Measurements from ENCODE around the gene TBX19. TPM values are rescaled to one million over a fixed set of nuclear protein-coding genes. Genes with fewer than 3 reads are reported as not detected.

TBX19 gene
- total RNA-seq (1 to 10 TPM in 3 of 5 donors, not detected in 2; 1.3 to 2.9 (median 1.8) TPM), polyA plus RNA-seq (1 to 10 TPM in 1 of 3 donors, under 1 TPM in 2; 0.61 to 1.1 (median 0.62) TPM)
- long read RNA-seq, donor 1 = 0 reads
- long read RNA-seq, donor 2, partial matches to known transcripts = 0 of 2 reads
- long read RNA-seq, donor 2, other reads (novel, unspliced or antisense) = 0 of 2 reads
- long read RNA-seq, donor 3 = 0 reads
- long read RNA-seq, donor 4 = 0 reads
- long read RNA-seq, donor 5 = 0 reads
- long read RNA-seq, donor 6 = 0 reads
- long read RNA-seq, donor 7 = 0 reads
- long read RNA-seq, donor 8, partial matches to known transcripts = 0 of 1 reads
- long read RNA-seq, donor 8, other reads (novel, unspliced or antisense) = 0 of 1 reads
- long read RNA-seq, donor 9 = 0 reads
- long read RNA-seq, donor 10 = 0 reads

DNA sequence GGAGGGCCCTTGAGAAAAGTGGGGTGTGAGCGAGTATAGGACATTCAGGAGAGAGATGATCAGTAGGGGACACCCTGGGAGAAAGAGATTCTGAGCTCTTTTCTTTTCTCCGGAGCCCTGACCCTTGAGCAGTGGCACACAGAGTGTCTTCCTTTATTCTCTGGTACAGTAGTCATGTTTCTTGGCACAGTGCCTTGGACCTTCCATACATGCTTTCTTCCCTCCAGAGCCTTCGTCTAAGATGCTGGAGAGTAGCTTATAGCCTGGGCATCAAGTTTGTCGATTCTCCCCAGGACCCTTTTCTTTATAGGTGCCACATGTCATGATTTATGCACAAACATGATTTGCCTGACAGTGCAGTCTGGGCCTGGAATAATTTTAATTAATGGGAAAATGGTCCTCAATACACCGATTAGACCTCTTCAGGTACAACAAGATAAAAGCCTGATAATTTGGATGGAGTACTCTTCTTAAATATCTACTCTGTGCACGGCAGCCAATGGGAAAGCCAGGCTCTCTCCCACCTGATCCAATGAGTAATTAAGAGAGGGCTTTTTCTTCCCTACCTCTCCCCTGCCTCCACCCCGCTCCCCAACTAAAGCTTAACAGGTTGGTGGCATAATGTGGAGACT lies at the start of gene TBX19:
Gene TBX19 (plus strand): TSS at position 582 of the 632 bp plus-strand sequence. CDS start 214 bp downstream, outside the sequence.
- intact Hi-C loops (cut with DNase I; ENCODE audit: low total_unique reads) = no loop called here
- no peaks in the 10 kb centered on the region for H3K36me3 ChIP-seq
- no peak within 1 kb of the TSS for H3K4me3 ChIP-seq
- no peak for DNase-seq
- no peaks in the 10 kb centered on the region for H3K27me3 ChIP-seq
- TF ChIP-seq POLR2AphosphoS5 (IDR thresholded peaks at IDR 0.05) (no peak), POLR2A (IDR thresholded peaks at IDR 0.05) (no peak), EP300 (IDR thresholded peaks at IDR 0.05) (no peak)
- TF ChIP-seq, protein P1, sequence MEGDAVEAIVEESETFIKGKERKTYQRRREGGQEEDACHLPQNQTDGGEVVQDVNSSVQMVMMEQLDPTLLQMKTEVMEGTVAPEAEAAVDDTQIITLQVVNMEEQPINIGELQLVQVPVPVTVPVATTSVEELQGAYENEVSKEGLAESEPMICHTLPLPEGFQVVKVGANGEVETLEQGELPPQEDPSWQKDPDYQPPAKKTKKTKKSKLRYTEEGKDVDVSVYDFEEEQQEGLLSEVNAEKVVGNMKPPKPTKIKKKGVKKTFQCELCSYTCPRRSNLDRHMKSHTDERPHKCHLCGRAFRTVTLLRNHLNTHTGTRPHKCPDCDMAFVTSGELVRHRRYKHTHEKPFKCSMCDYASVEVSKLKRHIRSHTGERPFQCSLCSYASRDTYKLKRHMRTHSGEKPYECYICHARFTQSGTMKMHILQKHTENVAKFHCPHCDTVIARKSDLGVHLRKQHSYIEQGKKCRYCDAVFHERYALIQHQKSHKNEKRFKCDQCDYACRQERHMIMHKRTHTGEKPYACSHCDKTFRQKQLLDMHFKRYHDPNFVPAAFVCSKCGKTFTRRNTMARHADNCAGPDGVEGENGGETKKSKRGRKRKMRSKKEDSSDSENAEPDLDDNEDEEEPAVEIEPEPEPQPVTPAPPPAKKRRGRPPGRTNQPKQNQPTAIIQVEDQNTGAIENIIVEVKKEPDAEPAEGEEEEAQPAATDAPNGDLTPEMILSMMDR (IDR thresholded peaks at IDR 0.05) = no peak
- H3K9me3 ChIP-seq = peaks cover 0 to 13% (median 0%) of the 10 kb centered on the region in 4 donors
- no peak within 1 kb of the TSS for H3K27ac ChIP-seq
- WGBS, 5 donors = 87 to 92% (median 91%) methylated on average over 7 of the region's 7 CpGs
- H3K4me1 ChIP-seq = peaks cover 0 to 8% (median 0%) of the 10 kb centered on the region in 4 donors

DNA sequence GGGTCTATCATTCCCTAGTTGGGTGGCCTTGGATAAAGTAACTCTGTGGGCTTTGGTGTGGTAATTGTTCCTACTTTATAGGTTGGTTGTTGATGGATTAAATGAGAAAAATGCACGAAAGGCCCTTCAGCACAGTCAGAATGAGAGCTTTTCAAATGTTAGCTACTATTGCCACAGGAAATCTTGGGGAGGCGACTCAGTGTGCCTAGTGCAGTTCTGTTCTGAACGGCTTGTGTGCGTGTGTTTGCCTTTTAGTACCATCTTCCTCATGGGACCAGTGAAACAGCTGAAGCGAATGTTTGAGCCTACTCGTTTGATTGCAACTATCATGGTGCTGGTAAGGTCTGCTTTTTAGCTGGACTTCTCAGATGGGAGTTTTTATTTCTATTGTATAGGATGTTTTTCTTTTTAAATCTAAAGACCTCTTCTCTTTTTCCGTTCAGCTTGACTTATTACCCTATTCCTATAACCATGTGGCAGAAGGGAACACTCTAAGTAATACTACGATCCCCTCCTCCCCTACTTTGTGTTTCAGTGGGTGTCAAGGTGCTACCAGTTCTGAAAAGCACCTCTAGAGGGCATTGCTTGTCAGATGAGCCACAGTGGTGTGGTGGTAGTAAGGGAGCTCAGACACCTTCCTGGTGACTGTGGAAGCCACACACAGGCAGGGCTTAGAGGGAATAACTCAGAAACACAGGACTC lies 45.7 kb upstream of the TBX19 start:
- 91 to 95% (median 93%) methylated on average over 8 of the region's 8 CpGs for WGBS, 5 donors
- peak in 1 of 2 donors; percentile 64 for DNase-seq

DNA sequence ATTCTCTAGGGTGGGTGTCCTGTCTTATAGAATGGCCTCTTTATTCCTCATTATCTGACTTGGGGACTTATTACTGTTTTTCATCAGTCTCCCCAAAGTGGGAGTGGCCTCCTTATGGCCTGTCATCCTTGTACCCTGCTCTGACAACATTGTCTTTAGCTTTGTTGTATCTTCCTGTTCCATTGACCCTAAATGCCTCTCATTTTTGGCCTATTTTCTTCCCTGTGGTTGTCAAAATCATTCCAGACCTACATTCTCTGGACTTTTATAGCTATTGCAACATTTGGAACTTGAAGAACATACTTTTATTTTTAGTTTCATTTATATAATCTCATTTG lies 45.2 kb upstream of the TBX19 start:
- peaks cover 27 to 98% (median 94%) of the 10 kb centered on the region in 4 donors for H3K36me3 ChIP-seq
- no peak for DNase-seq
- H3K9me3 ChIP-seq = no peaks in the 10 kb centered on the region
- no peak overlapping the region for H3K4me3 ChIP-seq
- peak overlapping the region in 3 of 5 donors; percentile 22 to 67 (median 42) for H3K27ac ChIP-seq
- intact Hi-C loops (cut with DNase I; ENCODE audit: low total_unique reads) = no loop called here
- TF ChIP-seq POLR2AphosphoS5 (IDR thresholded peaks at IDR 0.05) (no peak), EP300 (IDR thresholded peaks at IDR 0.05) (no peak), POLR2A (IDR thresholded peaks at IDR 0.05) (no peak)
- TF ChIP-seq, protein P1 (IDR thresholded peaks at IDR 0.05) = no peak
- peaks cover 18 to 30% (median 19%) of the 10 kb centered on the region in 4 donors for H3K4me1 ChIP-seq
- H3K27me3 ChIP-seq = no peaks in the 10 kb centered on the region

More for the DNA sequence above, 45.7 kb upstream of the TBX19 start:
- H3K36me3 ChIP-seq = peaks cover 22 to 97% (median 93%) of the 10 kb centered on the region in 4 donors
- H3K4me3 ChIP-seq = no peak overlapping the region
- intact Hi-C loops (cut with DNase I; ENCODE audit: low total_unique reads) = no loop called here
- peaks cover 18 to 35% (median 22%) of the 10 kb centered on the region in 4 donors for H3K4me1 ChIP-seq
- no peaks in the 10 kb centered on the region for H3K9me3 ChIP-seq
- TF ChIP-seq EP300 (IDR thresholded peaks at IDR 0.05) = no peak
- TF ChIP-seq, protein P1 (IDR thresholded peaks at IDR 0.05) = peak in 4 of 7 experiments; percentile 24 to 43 (median 33)
- H3K27ac ChIP-seq = peak overlapping the region in 3 of 5 donors; percentile 22 to 67 (median 42)
- no peaks in the 10 kb centered on the region for H3K27me3 ChIP-seq

DNA sequence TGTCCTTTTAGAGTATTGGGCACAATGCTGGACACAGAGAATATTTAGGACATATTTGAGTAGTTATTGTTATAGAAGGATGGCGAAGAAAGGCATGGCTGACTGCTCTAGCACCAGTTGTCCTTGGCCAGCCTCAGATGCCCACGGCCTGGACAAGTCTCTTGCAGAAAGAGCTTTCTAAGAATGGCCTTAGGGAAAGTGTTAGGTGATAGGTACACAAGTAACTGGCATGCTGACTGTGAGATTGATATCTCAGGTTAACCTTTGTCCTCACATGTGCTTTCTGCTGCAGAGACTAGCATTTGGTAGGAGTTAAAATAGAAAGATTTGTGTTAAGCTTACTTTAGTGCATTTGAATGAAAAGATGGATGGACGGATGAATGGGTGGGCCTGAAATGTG lies 44.7 kb upstream of the TBX19 start:
- H3K9me3 ChIP-seq = no peaks in the 10 kb centered on the region
- peak overlapping the region in 3 of 5 donors; percentile 22 to 67 (median 42) for H3K27ac ChIP-seq
- DNase-seq = no peak
- TF ChIP-seq POLR2A (IDR thresholded peaks at IDR 0.05) (no peak), POLR2AphosphoS5 (IDR thresholded peaks at IDR 0.05) (no peak), EP300 (IDR thresholded peaks at IDR 0.05) (no peak)
- TF ChIP-seq, protein P1 (IDR thresholded peaks at IDR 0.05) = no peak
- H3K4me1 ChIP-seq = peaks cover 17 to 25% (median 17%) of the 10 kb centered on the region in 4 donors
- 63 to 75% (median 68%) methylated on average over 3 of the region's 3 CpGs for WGBS, 5 donors
- H3K4me3 ChIP-seq = no peak overlapping the region
- intact Hi-C loops (cut with DNase I; ENCODE audit: low total_unique reads) = no loop called here
- H3K36me3 ChIP-seq = peaks cover 29 to 98% (median 96%) of the 10 kb centered on the region in 4 donors
- H3K27me3 ChIP-seq = no peaks in the 10 kb centered on the region
